Measurements from ENCODE around the gene ZNF646. TPM values are rescaled to one million over a fixed set of nuclear protein-coding genes. Genes with fewer than 3 reads are reported as not detected.
A peak's percentile ranks its signal among the peaks of the same experiment; 100 is the strongest.

Gene ZNF646
- total and polyA plus RNA-seq, 2 donors (not counting 3 experiments of a cell fraction or from before 2014, with no cell fraction given) = 4.1 to 15.9 TPM

DNA sequence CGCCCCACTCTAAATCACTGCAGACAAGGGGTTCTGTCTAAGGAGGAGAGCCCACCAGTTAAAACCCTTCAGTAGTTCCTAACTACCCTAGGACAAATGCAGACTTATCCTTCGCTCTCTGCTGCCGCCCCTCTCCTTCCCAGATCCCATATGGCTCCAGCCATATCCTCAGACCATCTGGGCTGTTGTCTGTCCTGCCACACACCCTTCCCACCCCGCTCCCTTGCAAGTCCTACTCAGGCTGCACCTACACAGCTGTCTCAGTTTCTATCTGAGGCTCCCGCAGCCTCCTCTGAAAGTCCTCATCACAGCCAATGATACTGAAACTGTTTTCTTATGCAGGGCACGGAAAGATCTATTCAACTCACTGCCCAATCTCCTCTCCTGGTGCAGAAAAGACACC lies 33.2 kb downstream of the ZNF646 start:
- no peak overlapping the region for H3K27ac ChIP-seq (ENCODE audit: insufficient read depth, low read depth, low read length)

More for the DNA sequence above, 33.2 kb downstream of the ZNF646 start:
- POLR2A ChIA-PET = no interaction called here
- Histone ChIP-seq H3K9me1 (replicated peaks; ENCODE audit: control insufficient read depth, extremely low read depth, insufficient read depth, low read length) (no peaks in the 10 kb centered on the region), H3K79me2 (ENCODE audit: control insufficient read depth, insufficient read depth, low read length) (peaks cover 11% of the 10 kb centered on the region), H3K36me3 (ENCODE audit: control insufficient read depth in 2 of 2, extremely low read depth in 1 of 2, insufficient read depth in 2 of 2, low read length in 2 of 2) (peaks cover 10 to 29% of the 10 kb centered on the region in 2 experiments), H3K4me3 (replicated peaks in 1 of 3; ENCODE audit: insufficient read depth in 1 of 3, low read depth in 1 of 3, low read length in 3 of 3) (no peak overlapping the region), H3K4me2 (ENCODE audit: insufficient read depth, low read length) (no peak overlapping the region), H3K9me3 (replicated peaks; ENCODE audit: control insufficient read depth, insufficient read depth, low read length) (no peaks in the 10 kb centered on the region), H3K4me1 (ENCODE audit: control insufficient read depth, extremely low read depth, insufficient read depth, low read length) (peaks cover 12% of the 10 kb centered on the region), H2AFZ (ENCODE audit: low read depth, low read length) (peak overlapping the region; percentile 100), H3K9ac (replicated peaks; ENCODE audit: extremely low read depth, insufficient read depth, low read length) (no peak overlapping the region), H4K20me1 (replicated peaks; ENCODE audit: control insufficient read depth, extremely low read depth, insufficient read depth, low read length) (no peaks in the 10 kb centered on the region), H3K27me3 (ENCODE audit: control insufficient read depth in 2 of 2, insufficient read depth in 2 of 2, low read length in 2 of 2) (no peaks in the 10 kb centered on the region)
- dilution Hi-C loops (cut with MboI; ENCODE audit: extremely low pct_ligation_motif_present, low sequenced_read_pairs) = no loop called here
- BruUV-seq (replicated peaks) = no TSS peak
- intact Hi-C loops (cut with micrococcal nuclease) = loop anchor here (5.0 kb wide), 1 partner anchor 35 kb away; no protein-coding TSS in a partner anchor
- CTCF ChIA-PET = no interaction called here
- FAIRE-seq (no peak), DNase-seq (ENCODE audit: low read depth, low spot score) (no peak)
- no peak for TF ChIP-seq FOS (IDR thresholded peaks at IDR 0.05; ENCODE audit: borderline replicate concordance, insufficient read depth, low read length)
- TF ChIP-seq JUN (IDR thresholded peaks at IDR 0.05; ENCODE audit: borderline replicate concordance, insufficient read depth, insufficient read length, low read depth) = no peak
- TF ChIP-seq, protein P1, sequence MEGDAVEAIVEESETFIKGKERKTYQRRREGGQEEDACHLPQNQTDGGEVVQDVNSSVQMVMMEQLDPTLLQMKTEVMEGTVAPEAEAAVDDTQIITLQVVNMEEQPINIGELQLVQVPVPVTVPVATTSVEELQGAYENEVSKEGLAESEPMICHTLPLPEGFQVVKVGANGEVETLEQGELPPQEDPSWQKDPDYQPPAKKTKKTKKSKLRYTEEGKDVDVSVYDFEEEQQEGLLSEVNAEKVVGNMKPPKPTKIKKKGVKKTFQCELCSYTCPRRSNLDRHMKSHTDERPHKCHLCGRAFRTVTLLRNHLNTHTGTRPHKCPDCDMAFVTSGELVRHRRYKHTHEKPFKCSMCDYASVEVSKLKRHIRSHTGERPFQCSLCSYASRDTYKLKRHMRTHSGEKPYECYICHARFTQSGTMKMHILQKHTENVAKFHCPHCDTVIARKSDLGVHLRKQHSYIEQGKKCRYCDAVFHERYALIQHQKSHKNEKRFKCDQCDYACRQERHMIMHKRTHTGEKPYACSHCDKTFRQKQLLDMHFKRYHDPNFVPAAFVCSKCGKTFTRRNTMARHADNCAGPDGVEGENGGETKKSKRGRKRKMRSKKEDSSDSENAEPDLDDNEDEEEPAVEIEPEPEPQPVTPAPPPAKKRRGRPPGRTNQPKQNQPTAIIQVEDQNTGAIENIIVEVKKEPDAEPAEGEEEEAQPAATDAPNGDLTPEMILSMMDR (IDR thresholded peaks at IDR 0.05; ENCODE audit: extremely low read depth in 1 of 2, insufficient read depth in 1 of 2, low read depth in 1 of 2, low read length in 2 of 2) = no peak
- TF ChIP-seq EZH2 (IDR thresholded peaks at IDR 0.05; ENCODE audit: borderline replicate concordance, low read depth, low read length, severe bottlenecking) = no peak
- no peak for TF ChIP-seq POLR2A (IDR thresholded peaks at IDR 0.05; ENCODE audit: low read depth, low read length)
- no peak for TF ChIP-seq GATA2 (IDR thresholded peaks at IDR 0.05; ENCODE audit: insufficient read depth, insufficient read length, low read depth, low read length)
- no peak for TF ChIP-seq POLR2AphosphoS5 (IDR thresholded peaks at IDR 0.05; ENCODE audit: insufficient read depth, low read depth, low read length)
- TF ChIP-seq, protein P2, sequence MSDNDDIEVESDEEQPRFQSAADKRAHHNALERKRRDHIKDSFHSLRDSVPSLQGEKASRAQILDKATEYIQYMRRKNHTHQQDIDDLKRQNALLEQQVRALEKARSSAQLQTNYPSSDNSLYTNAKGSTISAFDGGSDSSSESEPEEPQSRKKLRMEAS (IDR thresholded peaks at IDR 0.05; ENCODE audit: insufficient read depth, insufficient read length) = no peak
- no peak for TF ChIP-seq MYC (IDR thresholded peaks at IDR 0.05; ENCODE audit: low read depth, low read length)

Data from endothelial cell of umbilical vein (primary cell).